Fibroblast of the aortic adventitia (primary cell): Measurements from ENCODE around the gene KCNQ2. TPM values are rescaled to one million over a fixed set of nuclear protein-coding genes. Genes with fewer than 3 reads are reported as not detected.

ENCODE experiments used
- DNase-seq: peaks from one replicate; pipeline ENCODE4 v3.0.0-alpha.2; 2010; ENCODE audit warnings: low read depth
- H3K4me3 ChIP-seq: 2 replicates; pipeline ENCODE4 v1.5.1; 2011; ENCODE audit warnings: low read depth, mild to moderate bottlenecking, control low read depth, low read length, moderate library complexity
- total RNA-seq: library from RNA; depleted of rRNA; stranded (reverse); fragments of >200 nt; gene quantifications from 2 replicates; pipeline ENCODE4 v1.2.3, GENCODE V29; 2012; ENCODE audit warnings: low replicate concordance
- TF ChIP-seq, protein P1 (sequence below): IDR thresholded peaks from 2 replicates; pipeline ENCODE4 v1.5.1; 2011; ENCODE audit warnings: mild to moderate bottlenecking, low read length, control low read depth, inconsistent platforms; ENCODE audit not compliant: insufficient read depth

KCNQ2 gene
- total RNA-seq, 1 donor = not detected

DNA sequence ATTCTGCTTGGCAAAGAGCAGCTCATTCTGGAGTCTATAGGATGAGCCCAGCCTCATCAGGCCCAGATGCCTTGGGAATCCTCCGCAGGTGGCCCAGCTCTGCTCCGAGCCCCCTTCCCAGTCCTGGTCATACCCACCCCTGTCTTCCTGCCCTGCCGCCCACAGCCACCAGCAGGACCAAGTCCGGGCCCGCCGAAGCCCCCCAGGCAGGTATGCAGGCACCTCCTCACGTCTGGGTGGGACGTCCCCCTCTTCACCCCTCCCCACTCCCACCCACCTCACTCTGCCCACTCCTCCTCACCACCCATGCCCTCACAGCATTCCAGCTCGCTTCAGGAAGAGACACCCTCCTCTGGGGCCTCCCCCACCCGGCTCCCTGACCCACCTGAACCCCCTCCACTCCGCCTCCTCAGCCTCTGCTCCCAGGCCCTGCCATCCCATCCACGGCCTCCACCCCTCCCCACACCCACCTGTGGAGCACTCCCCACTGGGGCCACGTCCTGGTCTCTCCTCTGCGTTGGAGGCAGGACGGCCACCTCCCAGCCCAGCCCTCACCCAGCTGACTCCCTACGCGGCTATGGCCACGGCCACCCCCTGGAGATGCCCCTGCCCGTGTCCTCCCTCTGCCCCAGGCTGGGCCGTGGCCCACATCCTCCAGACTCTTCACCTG is 43.4 kb downstream of the KCNQ2 start:
- DNase-seq = no peak
- TF ChIP-seq, protein P1, sequence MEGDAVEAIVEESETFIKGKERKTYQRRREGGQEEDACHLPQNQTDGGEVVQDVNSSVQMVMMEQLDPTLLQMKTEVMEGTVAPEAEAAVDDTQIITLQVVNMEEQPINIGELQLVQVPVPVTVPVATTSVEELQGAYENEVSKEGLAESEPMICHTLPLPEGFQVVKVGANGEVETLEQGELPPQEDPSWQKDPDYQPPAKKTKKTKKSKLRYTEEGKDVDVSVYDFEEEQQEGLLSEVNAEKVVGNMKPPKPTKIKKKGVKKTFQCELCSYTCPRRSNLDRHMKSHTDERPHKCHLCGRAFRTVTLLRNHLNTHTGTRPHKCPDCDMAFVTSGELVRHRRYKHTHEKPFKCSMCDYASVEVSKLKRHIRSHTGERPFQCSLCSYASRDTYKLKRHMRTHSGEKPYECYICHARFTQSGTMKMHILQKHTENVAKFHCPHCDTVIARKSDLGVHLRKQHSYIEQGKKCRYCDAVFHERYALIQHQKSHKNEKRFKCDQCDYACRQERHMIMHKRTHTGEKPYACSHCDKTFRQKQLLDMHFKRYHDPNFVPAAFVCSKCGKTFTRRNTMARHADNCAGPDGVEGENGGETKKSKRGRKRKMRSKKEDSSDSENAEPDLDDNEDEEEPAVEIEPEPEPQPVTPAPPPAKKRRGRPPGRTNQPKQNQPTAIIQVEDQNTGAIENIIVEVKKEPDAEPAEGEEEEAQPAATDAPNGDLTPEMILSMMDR = no peak

DNA sequence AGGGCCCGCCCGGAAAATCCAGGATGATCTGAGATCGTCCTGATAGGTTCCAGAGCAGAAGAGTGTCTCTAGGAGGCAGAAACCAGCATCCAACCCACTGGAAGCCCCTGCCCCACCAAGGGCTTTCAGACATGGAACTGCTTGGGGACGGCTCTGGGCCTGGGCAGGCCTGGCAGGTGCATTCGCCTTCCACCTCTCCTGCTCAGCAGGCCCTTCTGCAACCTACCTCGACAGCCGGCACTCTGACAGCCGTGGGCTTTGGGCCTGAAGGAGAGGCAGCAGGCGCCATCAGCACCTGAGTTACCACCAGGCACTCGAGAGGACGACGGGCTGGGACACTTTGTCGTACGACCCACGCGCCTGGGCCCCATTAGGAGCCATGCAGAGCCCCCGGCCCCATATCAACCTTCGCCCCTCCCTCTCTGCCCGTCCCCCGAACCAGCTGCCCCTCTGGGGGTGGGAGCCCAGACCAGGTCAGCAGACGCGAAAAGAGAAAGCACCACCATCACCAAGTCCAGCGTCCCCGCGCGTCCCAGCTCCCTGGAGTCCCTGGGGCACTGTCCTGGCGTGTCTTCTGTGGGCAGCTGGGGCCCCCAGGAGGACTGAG is 44.6 kb downstream of the KCNQ2 start:
- H3K4me3 ChIP-seq = no peak overlapping the region
- TF ChIP-seq, protein P1 = no peak
- no peak for DNase-seq

More for the DNA sequence above, 43.4 kb downstream of the KCNQ2 start:
- no peak overlapping the region for H3K4me3 ChIP-seq

DNA sequence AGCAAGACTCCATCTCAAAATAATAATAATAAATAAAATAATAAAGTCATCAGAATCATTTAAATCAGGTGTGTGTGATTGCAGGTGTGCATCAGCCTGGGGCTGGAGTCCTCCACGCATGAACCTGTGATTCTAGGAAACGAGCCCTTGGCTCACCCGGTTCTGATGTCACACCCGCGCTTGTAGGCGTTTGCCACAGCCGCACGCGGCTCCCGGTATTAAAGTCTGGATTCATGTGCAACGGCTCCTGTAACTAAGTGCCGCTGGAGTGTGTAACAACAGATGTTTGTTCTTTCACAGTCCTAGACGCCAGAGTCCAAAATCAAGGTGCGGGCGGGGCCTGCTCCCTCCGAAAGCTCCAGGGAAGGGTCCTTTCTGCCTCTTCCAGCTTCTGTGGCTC is 45.2 kb downstream of the KCNQ2 start:
- H3K4me3 ChIP-seq = no peak overlapping the region
- no peak for DNase-seq
- TF ChIP-seq, protein P1 = no peak

DNA sequence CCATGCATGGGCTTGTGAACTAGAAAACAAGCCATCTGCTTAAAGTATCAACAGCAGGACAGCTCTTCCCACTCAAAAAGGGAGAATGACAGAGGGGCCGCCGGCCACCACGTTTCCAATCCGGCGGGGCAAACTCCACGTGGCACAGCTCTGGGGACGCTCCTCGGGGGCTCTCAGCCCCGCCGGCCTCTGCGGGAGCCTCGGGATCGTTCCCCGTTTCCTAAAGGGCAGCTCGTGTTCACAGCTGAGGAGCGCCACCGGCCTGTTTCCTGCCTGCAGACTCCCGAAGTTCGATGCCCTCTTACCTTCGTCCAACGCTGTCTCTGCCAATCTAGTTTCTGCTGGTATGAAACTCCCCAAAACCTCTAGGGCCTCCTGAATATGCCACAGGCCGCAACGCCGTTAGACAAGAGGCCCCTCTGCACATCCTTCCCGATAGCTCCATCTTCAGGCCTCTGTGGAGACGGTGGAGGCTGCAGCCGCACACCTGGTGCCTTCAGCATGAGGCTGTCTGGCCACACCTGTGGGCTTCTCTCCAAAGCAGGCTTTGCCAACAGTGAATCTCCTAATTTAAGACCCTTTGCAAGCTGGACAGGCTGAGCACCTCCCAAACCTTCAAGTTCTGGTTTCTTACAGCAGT is 46.5 kb downstream of the KCNQ2 start:
- no peak for DNase-seq
- no peak overlapping the region for H3K4me3 ChIP-seq
- TF ChIP-seq, protein P1 = no peak

DNA sequence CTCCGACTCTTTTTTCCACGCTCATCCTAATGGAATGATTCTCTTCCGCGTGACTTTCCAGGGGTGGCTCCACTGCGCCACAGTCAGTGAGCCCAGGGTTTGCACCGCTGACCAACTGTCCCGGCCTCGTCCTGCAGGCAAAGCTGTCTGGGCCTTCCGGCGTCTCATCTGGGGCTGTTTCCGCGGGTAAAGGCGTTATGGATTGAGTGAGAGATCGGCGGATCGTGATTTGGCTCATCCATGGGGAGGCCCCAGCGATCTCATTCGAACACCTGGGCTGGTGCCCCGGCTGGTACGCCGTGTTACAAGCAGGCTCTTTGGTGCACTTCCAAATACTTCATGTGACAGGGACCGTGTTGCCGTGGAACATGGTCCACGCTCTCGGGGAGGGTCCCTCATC is 47.8 kb downstream of the KCNQ2 start:
- no peak overlapping the region for H3K4me3 ChIP-seq
- DNase-seq = no peak
- TF ChIP-seq, protein P1 = no peak

DNA sequence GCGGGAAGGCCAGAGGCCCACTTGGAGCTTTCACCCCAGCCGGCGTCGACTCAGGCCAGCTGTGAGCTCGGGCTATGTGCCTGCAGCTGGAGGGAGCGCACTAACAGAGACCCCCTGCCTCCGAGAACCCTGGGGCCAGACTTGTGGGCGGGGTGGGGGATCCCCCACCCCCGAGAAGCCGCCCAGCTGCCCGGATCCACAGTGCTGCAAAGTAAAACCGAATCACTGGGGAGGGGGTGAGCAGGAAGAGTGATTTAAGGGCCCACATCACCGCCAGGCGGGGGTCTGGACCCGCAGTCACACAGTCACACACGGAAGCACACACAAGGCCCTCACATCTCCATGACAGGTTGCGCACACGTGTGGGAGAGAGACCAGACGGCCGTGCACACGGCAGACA is 48.7 kb downstream of the KCNQ2 start:
- no peak overlapping the region for H3K4me3 ChIP-seq
- TF ChIP-seq, protein P1 = no peak
- DNase-seq = no peak
